ENCODE results near the gene RRAGB. TPM values are rescaled to one million over a fixed set of nuclear protein-coding genes. Genes with fewer than 3 reads are reported as not detected.

Gene RRAGB
- polyA plus RNA-seq, 1 of the 3 experiments (the other 2 are of a cell fraction), result 13.1 TPM

GRCh38 chrX:55695227-55696018 lies 22.1 kb upstream of the RRAGB start:
- no peaks in the 10 kb centered on the region for H4K20me1 ChIP-seq (ENCODE audit: insufficient read depth)
- H3K9me2 ChIP-seq, result no peaks in the 10 kb centered on the region
- no peak overlapping the region for H3K4me2 ChIP-seq
- no peak for DNase-seq
- no peaks in the 10 kb centered on the region for H3F3A ChIP-seq (replicated peaks; ENCODE audit: insufficient read depth)
- no peaks in the 10 kb centered on the region for H3K9me3 ChIP-seq
- TF ChIP-seq TAF1 (IDR thresholded peaks at IDR 0.05; ENCODE audit: borderline replicate concordance, low read depth, low read length), result no peak
- TF ChIP-seq, protein P1, sequence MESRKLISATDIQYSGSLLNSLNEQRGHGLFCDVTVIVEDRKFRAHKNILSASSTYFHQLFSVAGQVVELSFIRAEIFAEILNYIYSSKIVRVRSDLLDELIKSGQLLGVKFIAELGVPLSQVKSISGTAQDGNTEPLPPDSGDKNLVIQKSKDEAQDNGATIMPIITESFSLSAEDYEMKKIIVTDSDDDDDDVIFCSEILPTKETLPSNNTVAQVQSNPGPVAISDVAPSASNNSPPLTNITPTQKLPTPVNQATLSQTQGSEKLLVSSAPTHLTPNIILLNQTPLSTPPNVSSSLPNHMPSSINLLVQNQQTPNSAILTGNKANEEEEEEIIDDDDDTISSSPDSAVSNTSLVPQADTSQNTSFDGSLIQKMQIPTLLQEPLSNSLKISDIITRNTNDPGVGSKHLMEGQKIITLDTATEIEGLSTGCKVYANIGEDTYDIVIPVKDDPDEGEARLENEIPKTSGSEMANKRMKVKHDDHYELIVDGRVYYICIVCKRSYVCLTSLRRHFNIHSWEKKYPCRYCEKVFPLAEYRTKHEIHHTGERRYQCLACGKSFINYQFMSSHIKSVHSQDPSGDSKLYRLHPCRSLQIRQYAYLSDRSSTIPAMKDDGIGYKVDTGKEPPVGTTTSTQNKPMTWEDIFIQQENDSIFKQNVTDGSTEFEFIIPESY (IDR thresholded peaks at IDR 0.05; ENCODE audit: borderline replicate concordance, low read depth), result no peak
- TF ChIP-seq GABPA (IDR thresholded peaks at IDR 0.05; ENCODE audit: low read depth), result no peak
- TF ChIP-seq YY1 (IDR thresholded peaks at IDR 0.05; ENCODE audit: low read depth), result no peak
- H3K27ac ChIP-seq (ENCODE audit: low read depth in 2 of 2, low read length in 1 of 2), result no peak overlapping the region
- H3K27me3 ChIP-seq (ENCODE audit: insufficient read depth), result no peaks in the 10 kb centered on the region
- no peaks in the 10 kb centered on the region for H3K4me1 ChIP-seq (ENCODE audit: control insufficient read depth in 1 of 2, insufficient read depth in 2 of 2, low read depth in 1 of 2, low read length in 1 of 2)
- H2AFZ ChIP-seq (ENCODE audit: low read depth), result no peak overlapping the region
- ChIA-PET POLR2A (no interaction called here), CTCF (no interaction called here)
- H3K4me3 ChIP-seq (ENCODE audit: low read depth in 2 of 2, low read length in 1 of 2), result no peak overlapping the region
- H3K36me3 ChIP-seq (replicated peaks in 1 of 2; ENCODE audit: control insufficient read depth in 1 of 2, insufficient read depth in 2 of 2, low read length in 1 of 2), result no peaks in the 10 kb centered on the region
- no peak overlapping the region for H3K9ac ChIP-seq
- 8% methylated on average over 5 of the region's 5 CpGs for WGBS (ENCODE audit: low lambda C conversion rate)
- H3K79me2 ChIP-seq (ENCODE audit: insufficient read depth), result no peaks in the 10 kb centered on the region

- ChIA-PET CTCF (interaction anchor here (0.7 kb wide), 1 partner anchor 23 kb away, joined by 3 read pairs; no protein-coding TSS in a partner anchor), POLR2A (no interaction called here)
- no peaks in the 10 kb centered on the region for H4K20me1 ChIP-seq (ENCODE audit: insufficient read depth)
- no peak overlapping the region for H3K4me2 ChIP-seq
- H3K36me3 ChIP-seq (replicated peaks in 1 of 2; ENCODE audit: control insufficient read depth in 1 of 2, insufficient read depth in 2 of 2, low read length in 1 of 2), result no peaks in the 10 kb centered on the region
- no peaks in the 10 kb centered on the region for H3K27me3 ChIP-seq (ENCODE audit: insufficient read depth)
- no peak overlapping the region for H3K27ac ChIP-seq (ENCODE audit: low read depth in 2 of 2, low read length in 1 of 2)
- DNase-seq, result no peak
- no peaks in the 10 kb centered on the region for H3K9me3 ChIP-seq
- H3K9ac ChIP-seq, result no peak overlapping the region
- TF ChIP-seq, protein P1 (IDR thresholded peaks at IDR 0.05; ENCODE audit: borderline replicate concordance, low read depth), result no peak
- TF ChIP-seq, protein P2, sequence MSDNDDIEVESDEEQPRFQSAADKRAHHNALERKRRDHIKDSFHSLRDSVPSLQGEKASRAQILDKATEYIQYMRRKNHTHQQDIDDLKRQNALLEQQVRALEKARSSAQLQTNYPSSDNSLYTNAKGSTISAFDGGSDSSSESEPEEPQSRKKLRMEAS (IDR thresholded peaks at IDR 0.05; ENCODE audit: low read depth), result no peak
- TF ChIP-seq, protein P3, sequence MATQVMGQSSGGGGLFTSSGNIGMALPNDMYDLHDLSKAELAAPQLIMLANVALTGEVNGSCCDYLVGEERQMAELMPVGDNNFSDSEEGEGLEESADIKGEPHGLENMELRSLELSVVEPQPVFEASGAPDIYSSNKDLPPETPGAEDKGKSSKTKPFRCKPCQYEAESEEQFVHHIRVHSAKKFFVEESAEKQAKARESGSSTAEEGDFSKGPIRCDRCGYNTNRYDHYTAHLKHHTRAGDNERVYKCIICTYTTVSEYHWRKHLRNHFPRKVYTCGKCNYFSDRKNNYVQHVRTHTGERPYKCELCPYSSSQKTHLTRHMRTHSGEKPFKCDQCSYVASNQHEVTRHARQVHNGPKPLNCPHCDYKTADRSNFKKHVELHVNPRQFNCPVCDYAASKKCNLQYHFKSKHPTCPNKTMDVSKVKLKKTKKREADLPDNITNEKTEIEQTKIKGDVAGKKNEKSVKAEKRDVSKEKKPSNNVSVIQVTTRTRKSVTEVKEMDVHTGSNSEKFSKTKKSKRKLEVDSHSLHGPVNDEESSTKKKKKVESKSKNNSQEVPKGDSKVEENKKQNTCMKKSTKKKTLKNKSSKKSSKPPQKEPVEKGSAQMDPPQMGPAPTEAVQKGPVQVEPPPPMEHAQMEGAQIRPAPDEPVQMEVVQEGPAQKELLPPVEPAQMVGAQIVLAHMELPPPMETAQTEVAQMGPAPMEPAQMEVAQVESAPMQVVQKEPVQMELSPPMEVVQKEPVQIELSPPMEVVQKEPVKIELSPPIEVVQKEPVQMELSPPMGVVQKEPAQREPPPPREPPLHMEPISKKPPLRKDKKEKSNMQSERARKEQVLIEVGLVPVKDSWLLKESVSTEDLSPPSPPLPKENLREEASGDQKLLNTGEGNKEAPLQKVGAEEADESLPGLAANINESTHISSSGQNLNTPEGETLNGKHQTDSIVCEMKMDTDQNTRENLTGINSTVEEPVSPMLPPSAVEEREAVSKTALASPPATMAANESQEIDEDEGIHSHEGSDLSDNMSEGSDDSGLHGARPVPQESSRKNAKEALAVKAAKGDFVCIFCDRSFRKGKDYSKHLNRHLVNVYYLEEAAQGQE (IDR thresholded peaks at IDR 0.05; ENCODE audit: low read depth, low read length), result no peak
- TF ChIP-seq SMC3 (IDR thresholded peaks at IDR 0.05; ENCODE audit: low read depth, low read length) (no peak), SIN3A (IDR thresholded peaks at IDR 0.05; ENCODE audit: borderline replicate concordance, low read depth, low read length) (no peak), TCF12 (IDR thresholded peaks at IDR 0.05) (no peak), FOSL2 (IDR thresholded peaks at IDR 0.05; ENCODE audit: borderline replicate concordance, low read depth) (no peak), NFIC (IDR thresholded peaks at IDR 0.05; ENCODE audit: borderline replicate concordance) (no peak), MXI1 (IDR thresholded peaks at IDR 0.05; ENCODE audit: low read depth, low read length) (no peak)
- TF ChIP-seq, protein P4, sequence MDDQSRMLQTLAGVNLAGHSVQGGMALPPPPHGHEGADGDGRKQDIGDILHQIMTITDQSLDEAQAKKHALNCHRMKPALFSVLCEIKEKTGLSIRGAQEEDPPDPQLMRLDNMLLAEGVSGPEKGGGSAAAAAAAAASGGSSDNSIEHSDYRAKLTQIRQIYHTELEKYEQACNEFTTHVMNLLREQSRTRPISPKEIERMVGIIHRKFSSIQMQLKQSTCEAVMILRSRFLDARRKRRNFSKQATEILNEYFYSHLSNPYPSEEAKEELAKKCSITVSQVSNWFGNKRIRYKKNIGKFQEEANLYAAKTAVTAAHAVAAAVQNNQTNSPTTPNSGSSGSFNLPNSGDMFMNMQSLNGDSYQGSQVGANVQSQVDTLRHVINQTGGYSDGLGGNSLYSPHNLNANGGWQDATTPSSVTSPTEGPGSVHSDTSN (IDR thresholded peaks at IDR 0.05), result no peak
- no peaks in the 10 kb centered on the region for H3K9me2 ChIP-seq
- 0% methylated on average over 1 of the region's 1 CpG for WGBS (ENCODE audit: low lambda C conversion rate)
- H2AFZ ChIP-seq (ENCODE audit: low read depth), result no peak overlapping the region
- H3K79me2 ChIP-seq (ENCODE audit: insufficient read depth), result no peaks in the 10 kb centered on the region
- H3K4me1 ChIP-seq (ENCODE audit: control insufficient read depth in 1 of 2, insufficient read depth in 2 of 2, low read depth in 1 of 2, low read length in 1 of 2), result no peaks in the 10 kb centered on the region
- no peak overlapping the region for H3K4me3 ChIP-seq (ENCODE audit: low read depth in 2 of 2, low read length in 1 of 2)
- no peaks in the 10 kb centered on the region for H3F3A ChIP-seq (replicated peaks; ENCODE audit: insufficient read depth)
Observed at GRCh38 chrX:55697381-55697780, 20.2 kb upstream of the RRAGB start.

Measured in SK-N-SH (cell line).